A673 (cell line): ENCODE data around the gene LNX1.

Experiments used
- CTCF ChIP-seq: fragments of 300-800, 200-600 bp; sonication (generic); conservative IDR thresholded peaks from 2 replicates; pipeline ENCODE4 v1.5.1; 2017; ENCODE audit warnings: low read depth, mild to moderate bottlenecking, antibody characterized with exemption, low read length, moderate library complexity, mixed read lengths
- EZH2 ChIP-seq: fragments of 200-600 bp; sonication (generic); IDR thresholded peaks from 2 replicates; pipeline ENCODE4 v1.6.1; 2017; ENCODE audit warnings: borderline replicate concordance, low read depth, mild to moderate bottlenecking, mixed read lengths, antibody characterized with exemption, low read length; ENCODE audit not compliant: poor library complexity, severe bottlenecking

GRCh38 chr4:53424280-53424679 lies 167.0 kb downstream of the LNX1 start:
- TF ChIP-seq CTCF (no peak), EZH2 (no peak)
